MG63 (cell line): Measurements from ENCODE around the gene GLIS2. TPM values are rescaled to one million over a fixed set of nuclear protein-coding genes. Genes with fewer than 3 reads are reported as not detected.
A peak's percentile ranks its signal among the peaks of the same experiment; 100 is the strongest.

Experiments
- DNase-seq: peaks from one replicate; pipeline ENCODE4 v3.0.0-alpha.2; 2020
- H3K27me3 ChIP-seq: fragments of 250-450 bp; sonication (Bioruptor Pico); 2 replicates; pipeline ENCODE4 v1.5.1; 2020; ENCODE audit warnings: mild to moderate bottlenecking, moderate library complexity
- H3K36me3 ChIP-seq: fragments of 250-450 bp; sonication (Bioruptor Pico); 2 replicates; pipeline ENCODE4 v1.5.1; 2020; ENCODE audit warnings: mild to moderate bottlenecking, moderate library complexity
- H3K4me3 ChIP-seq: fragments of 250-450 bp; sonication (Bioruptor Pico); 2 replicates; pipeline ENCODE4 v1.5.1; 2020; ENCODE audit warnings: mild to moderate bottlenecking, moderate library complexity
- H3K9me3 ChIP-seq: fragments of 250-450 bp; sonication (Bioruptor Pico); 2 replicates; pipeline ENCODE4 v1.5.1; 2020; ENCODE audit warnings: mild to moderate bottlenecking, moderate library complexity
- total RNA-seq: library from RNA; depleted of rRNA; stranded (reverse); fragments of >200 nt; shearing (Covaris generic); gene quantifications from 2 replicates; pipeline ENCODE4 v1.2.3, GENCODE V29; 2014; ENCODE audit warnings: low replicate concordance

GLIS2 gene
- total RNA-seq, 1 experiment from 2014 or later, result 2.1 TPM

- DNase-seq, result no peak
- Histone ChIP-seq H3K27me3 (no peaks in the 10 kb centered on the region), H3K9me3 (no peaks in the 10 kb centered on the region), H3K36me3 (no peaks in the 10 kb centered on the region; the same call in none of the 2 replicates), H3K4me3 (no peak overlapping the region)
Observed at GRCh38 chr16:4365014-4365406, 49.1 kb downstream of the GLIS2 start.

GRCh38 chr16:4365615-4366014 is 49.7 kb downstream of the GLIS2 start:
- H3K4me3 ChIP-seq, result no peak overlapping the region
- no peaks in the 10 kb centered on the region for H3K27me3 ChIP-seq
- DNase-seq, result no peak
- no peaks in the 10 kb centered on the region; the same call in none of the 2 replicates for H3K36me3 ChIP-seq
- H3K9me3 ChIP-seq, result no peaks in the 10 kb centered on the region

- Histone ChIP-seq H3K27me3 (no peaks in the 10 kb centered on the region), H3K36me3 (no peaks in the 10 kb centered on the region; the same call in none of the 2 replicates), H3K9me3 (no peaks in the 10 kb centered on the region), H3K4me3 (no peak overlapping the region)
- DNase-seq, result no peak
Observed at GRCh38 chr16:4366016-4366415, 50.1 kb downstream of the GLIS2 start.

- DNase-seq, result no peak
- H3K36me3 ChIP-seq, result peaks cover 3% of the 10 kb centered on the region
- no peak overlapping the region for H3K4me3 ChIP-seq
- no peaks in the 10 kb centered on the region for H3K9me3 ChIP-seq
- H3K27me3 ChIP-seq, result no peaks in the 10 kb centered on the region
Observed at GRCh38 chr16:4367393-4367856, 51.6 kb downstream of the GLIS2 start.

GRCh38 chr16:4369007-4369733 is 53.3 kb downstream of the GLIS2 start:
- peak; percentile 98 for DNase-seq
- Histone ChIP-seq H3K9me3 (no peaks in the 10 kb centered on the region), H3K36me3 (peaks cover 14% of the 10 kb centered on the region), H3K27me3 (no peaks in the 10 kb centered on the region), H3K4me3 (no peak overlapping the region)

GRCh38 chr16:4370151-4370550 is 54.3 kb downstream of the GLIS2 start:
- DNase-seq, result no peak
- H3K4me3 ChIP-seq, result no peak overlapping the region

GRCh38 chr16:4370570-4371356 is 54.9 kb downstream of the GLIS2 start:
- Histone ChIP-seq H3K27me3 (no peaks in the 10 kb centered on the region), H3K4me3 (no peak overlapping the region), H3K36me3 (peaks cover 27% of the 10 kb centered on the region), H3K9me3 (no peaks in the 10 kb centered on the region)
- peak; percentile 90 for DNase-seq

More at GRCh38 chr16:4370151-4370550, 54.3 kb downstream of the GLIS2 start:
- H3K9me3 ChIP-seq, result no peaks in the 10 kb centered on the region
- H3K27me3 ChIP-seq, result no peaks in the 10 kb centered on the region
- peaks cover 21% of the 10 kb centered on the region for H3K36me3 ChIP-seq

- Histone ChIP-seq H3K36me3 (peaks cover 33% of the 10 kb centered on the region), H3K9me3 (no peaks in the 10 kb centered on the region), H3K27me3 (no peaks in the 10 kb centered on the region), H3K4me3 (peak within 1 kb of the TSS; percentile 74)
- peak; percentile 84 for DNase-seq
Observed at GRCh38 chr16:4371357-4372000, 55.6 kb downstream of the GLIS2 start, which contains the start of gene VASN. Gene VASN, plus strand, starts transcription at chr16:4371848. Its CDS starts 9,030 bp downstream, at chr16:4380878.

GRCh38 chr16:4372001-4372577 is 56.2 kb downstream of the GLIS2 start:
- no peaks in the 10 kb centered on the region for H3K9me3 ChIP-seq
- DNase-seq, result peak; percentile 60

GRCh38 chr16:4372578-4373355 is 56.9 kb downstream of the GLIS2 start:
- Histone ChIP-seq H3K9me3 (no peaks in the 10 kb centered on the region), H3K36me3 (peaks cover 42% of the 10 kb centered on the region), H3K27me3 (no peaks in the 10 kb centered on the region), H3K4me3 (peak overlapping the region; percentile 74)
- DNase-seq, result peak; percentile 93

More at GRCh38 chr16:4372001-4372577, 56.2 kb downstream of the GLIS2 start:
- Histone ChIP-seq H3K27me3 (no peaks in the 10 kb centered on the region), H3K4me3 (peak overlapping the region; percentile 74), H3K36me3 (peaks cover 37% of the 10 kb centered on the region)

GRCh38 chr16:4373356-4373908 is 57.6 kb downstream of the GLIS2 start:
- no peaks in the 10 kb centered on the region for H3K9me3 ChIP-seq
- H3K4me3 ChIP-seq, result peak overlapping the region; percentile 74
- peaks cover 48% of the 10 kb centered on the region for H3K36me3 ChIP-seq
- DNase-seq, result peak; percentile 81
- H3K27me3 ChIP-seq, result no peaks in the 10 kb centered on the region

GRCh38 chr16:4373909-4374742 is 58.3 kb downstream of the GLIS2 start:
- Histone ChIP-seq H3K36me3 (peaks cover 55% of the 10 kb centered on the region), H3K9me3 (no peaks in the 10 kb centered on the region), H3K4me3 (peak overlapping the region; percentile 74), H3K27me3 (no peaks in the 10 kb centered on the region)
- peak; percentile 96 for DNase-seq

- Histone ChIP-seq H3K27me3 (no peaks in the 10 kb centered on the region), H3K9me3 (no peaks in the 10 kb centered on the region), H3K4me3 (peak overlapping the region; percentile 5; the same call in 1 of the 2 replicates), H3K36me3 (peaks cover 67% of the 10 kb centered on the region)
- DNase-seq, result peak; percentile 81
Observed at GRCh38 chr16:4375717-4376116, 59.9 kb downstream of the GLIS2 start.

GRCh38 chr16:4376126-4376892 is 60.4 kb downstream of the GLIS2 start:
- H3K36me3 ChIP-seq, result peaks cover 73% of the 10 kb centered on the region
- DNase-seq, result peak; percentile 98
- H3K9me3 ChIP-seq, result no peaks in the 10 kb centered on the region
- H3K27me3 ChIP-seq, result no peaks in the 10 kb centered on the region
- H3K4me3 ChIP-seq, result peak overlapping the region; percentile 6
